AG04450 (cell line): ENCODE data around the gene HIVEP3. TPM values are rescaled to one million over a fixed set of nuclear protein-coding genes. Genes with fewer than 3 reads are reported as not detected.

Experiments used
- CTCF ChIA-PET: fragments of 300-600, 350-600 bp; formaldehyde crosslinking; extraction: SDS; loops from one replicate; lab custom pipeline; 2022; ENCODE audit warnings: antibody characterized with exemption, inconsistent platforms; lab: Charles Lee
- POLR2A ChIA-PET: fragments of 350-600 bp; formaldehyde crosslinking; extraction: SDS; loops from one replicate; lab custom pipeline; 2021; ENCODE audit warnings: antibody characterized with exemption, inconsistent platforms; lab: Yijun Ruan, JAX
- DNase-seq: peaks from one replicate; pipeline ENCODE4 v3.0.0-alpha.2; 2011; ENCODE audit warnings: low read depth, low spot score
- H3K27ac ChIP-seq: one replicate; pipeline ENCODE4 v1.5.1; 2012; ENCODE audit warnings: low read depth, low read length, control low read depth
- H3K27me3 ChIP-seq: one replicate; pipeline ENCODE4 v1.6.0; 2012; ENCODE audit warnings: low read length; ENCODE audit not compliant: control insufficient read depth, insufficient read depth
- H3K4me3 ChIP-seq: 2 replicates; pipeline ENCODE4 v1.5.1; 2011; ENCODE audit warnings: mild to moderate bottlenecking, low read depth, low read length, control low read depth
- H3K9me3 ChIP-seq: 2 replicates; pipeline ENCODE4 v1.5.1; 2012; ENCODE audit warnings: low read length; ENCODE audit not compliant: control insufficient read depth, insufficient read depth
- CTCF ChIP-seq: IDR thresholded peaks from 2 replicates; pipeline ENCODE4 v1.5.1; 2011; ENCODE audit warnings: low read depth, low read length, control low read depth, inconsistent platforms
- polyA plus RNA-seq: library from polyadenylated mRNA; depleted of rRNA; stranded (reverse); fragments of >200 nt; gene quantifications from 2 replicates; pipeline ENCODE4 v1.2.3, GENCODE V29; 2011

HIVEP3 gene
- polyA plus RNA-seq, 1 experiment = 4.8 TPM

DNA sequence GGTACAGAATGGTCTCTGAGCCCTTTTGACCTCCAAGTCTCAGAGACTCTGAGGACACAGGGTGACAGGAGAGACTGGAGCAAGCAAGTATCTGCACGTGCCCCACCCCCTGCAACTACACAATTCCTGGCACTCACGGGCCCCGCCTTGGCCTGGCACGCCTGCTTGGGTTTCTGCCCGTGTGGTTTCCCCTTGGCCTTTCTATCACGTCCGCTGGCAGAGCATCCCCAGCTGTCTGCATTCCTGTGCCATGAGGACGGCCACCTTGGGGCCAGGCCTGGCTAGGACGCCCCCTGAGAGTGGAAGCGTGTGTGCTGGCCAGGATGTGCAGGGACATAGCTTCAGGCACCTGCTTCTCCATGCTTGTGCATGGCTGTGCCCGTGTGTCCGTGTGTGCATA, 419.9 kb downstream of the HIVEP3 start:
- no peak overlapping the region for H3K4me3 ChIP-seq
- no peak for TF ChIP-seq CTCF
- no peak overlapping the region for H3K27ac ChIP-seq
- ChIA-PET CTCF (interaction anchor here (1.2 to 1.4 kb wide), 2 partner anchors 15 to 17 kb away, joined by 3 to 5 read pairs; no protein-coding TSS in a partner anchor), POLR2A (interaction anchor here (1.2 kb wide), 1 partner anchor 17 kb away, joined by 3 read pairs; no protein-coding TSS in a partner anchor)
- H3K27me3 ChIP-seq = no peaks in the 10 kb centered on the region
- DNase-seq = no peak
- no peaks in the 10 kb centered on the region; the same call in 1 of the 2 replicates for H3K9me3 ChIP-seq

- no peaks in the 10 kb centered on the region; the same call in 1 of the 2 replicates for H3K9me3 ChIP-seq
- no peaks in the 10 kb centered on the region for H3K27me3 ChIP-seq
- ChIA-PET CTCF (no interaction called here), POLR2A (interaction anchor here (1.2 kb wide), 1 partner anchor 18 kb away, joined by 3 read pairs; no protein-coding TSS in a partner anchor)
- H3K27ac ChIP-seq = no peak overlapping the region
- H3K4me3 ChIP-seq = no peak overlapping the region
- TF ChIP-seq CTCF = no peak
- no peak for DNase-seq
These were observed 420.3 kb downstream of the HIVEP3 start for GRCh38 chr1:41498391-41498790.

- ChIA-PET CTCF (no interaction called here), POLR2A (no interaction called here)
- no peak for TF ChIP-seq CTCF
- no peaks in the 10 kb centered on the region; the same call in 1 of the 2 replicates for H3K9me3 ChIP-seq
- H3K27me3 ChIP-seq = no peaks in the 10 kb centered on the region
- H3K27ac ChIP-seq = no peak overlapping the region
- H3K4me3 ChIP-seq = no peak overlapping the region
- no peak for DNase-seq
These were observed 421.2 kb downstream of the HIVEP3 start for GRCh38 chr1:41497461-41498030.

- no peak for TF ChIP-seq CTCF
- CTCF ChIA-PET = no interaction called here
- Histone ChIP-seq H3K4me3 (no peak overlapping the region), H3K27me3 (no peaks in the 10 kb centered on the region), H3K9me3 (no peaks in the 10 kb centered on the region; the same call in 1 of the 2 replicates), H3K27ac (no peak overlapping the region)
- POLR2A ChIA-PET = no interaction called here
- no peak for DNase-seq
These were observed 421.7 kb downstream of the HIVEP3 start for GRCh38 chr1:41497056-41497440.

GRCh38 chr1:41496080-41497055, 422.4 kb downstream of the HIVEP3 start:
- DNase-seq = peak; percentile 73
- peak; percentile 3; the same call in 1 of the 2 replicates for TF ChIP-seq CTCF
- POLR2A ChIA-PET = no interaction called here

More at GRCh38 chr1:41496080-41497055, 422.4 kb downstream of the HIVEP3 start:
- CTCF ChIA-PET = no interaction called here
- Histone ChIP-seq H3K4me3 (peak overlapping the region; percentile 40; the same call in 1 of the 2 replicates), H3K27ac (peak overlapping the region; percentile 57), H3K9me3 (no peaks in the 10 kb centered on the region; the same call in 1 of the 2 replicates), H3K27me3 (no peaks in the 10 kb centered on the region)
